Kidney (tissue), 14 donors: Measurements from ENCODE around the gene MTRR. TPM values are rescaled to one million over a fixed set of nuclear protein-coding genes. Genes with fewer than 3 reads are reported as not detected.

Source experiments
- DNase-seq, 5 donors: peaks; one replicate each; pipeline ENCODE4 v3.0.0-alpha.2; 2013 to 2020
- FAIRE-seq: peaks from 2 replicates; lab custom pipeline; 2012; peaks lifted over from hg19 to GRCh38; lab: Jason Lieb, UNC
- H3K27ac ChIP-seq, 2 donors: one replicate each; pipeline ENCODE4 v1.7.0; 2013; ENCODE audit warnings: low read depth in 2 of 2, low read length in 2 of 2, inconsistent platforms in 1 of 2
- H3K27me3 ChIP-seq: one replicate; pipeline ENCODE4 v1.7.1; 2013; ENCODE audit warnings: low read length, inconsistent platforms; ENCODE audit not compliant: control insufficient read depth, insufficient read depth
- H3K36me3 ChIP-seq, 3 donors: one replicate each; pipeline versions ENCODE4 v1.7.0 to v1.7.1; 2013; ENCODE audit warnings: low read length in 3 of 3, control low read depth in 1 of 3, inconsistent platforms in 1 of 3; ENCODE audit not compliant: insufficient read depth in 3 of 3, control insufficient read depth in 2 of 3
- H3K4me1 ChIP-seq, 3 donors: one replicate each; pipeline versions ENCODE4 v1.7.0 to v1.7.1; 2013; ENCODE audit warnings: low read length in 3 of 3, inconsistent platforms in 1 of 3, low read depth in 1 of 3; ENCODE audit not compliant: control insufficient read depth in 2 of 3, insufficient read depth in 2 of 3
- H3K4me3 ChIP-seq, 3 donors: one replicate each; pipeline versions ENCODE4 v1.7.0 to v1.8.1; 2013; ENCODE audit warnings: low read length in 3 of 3, control low read depth in 1 of 3, inconsistent platforms in 1 of 3
- H3K9ac ChIP-seq, 3 donors: one replicate each; pipeline versions ENCODE4 v1.7.0 to v1.7.1; 2013; ENCODE audit warnings: low read length in 3 of 3, control low read depth in 1 of 3, inconsistent platforms in 1 of 3
- H3K9me3 ChIP-seq, 3 donors: one replicate each; pipeline versions ENCODE4 v1.7.0 to v1.7.1; 2013; ENCODE audit warnings: low read length in 3 of 3, control low read depth in 1 of 3, inconsistent platforms in 1 of 3; ENCODE audit not compliant: control insufficient read depth in 2 of 3, insufficient read depth in 1 of 3
- CTCF ChIP-seq: IDR thresholded peaks from 3 replicates; pipeline ENCODE4 v1.5.1; 2012; ENCODE audit warnings: mild to moderate bottlenecking, moderate library complexity, borderline replicate concordance; ENCODE audit not compliant: insufficient read depth; ENCODE audit errors: extremely low read depth
- intact Hi-C: fragments of 100-400 bp; cut with DNase I; formaldehyde crosslinking; loops from one replicate; pipeline ENCODE4 v1.11.1; 2022
- polyA plus RNA-seq: library from polyadenylated mRNA; stranded (reverse); fragments of 350-450 nt; fragmentation: Illumina TruSeq; extraction: RNeasy Lipid Tissue Mini Kit (QIAGEN cat#74804); gene quantifications from one replicate; pipeline ENCODE4 v1.2.3, GENCODE V29; 2014; ENCODE audit warnings: low read depth, low replicate concordance; ENCODE audit not compliant: insufficient read depth
- total RNA-seq: library from RNA; stranded (reverse); fragmentation: NEBNext Ultra II Directional; extraction: Animal tissue kit (Norgen Biotek cat#: 25700); gene quantifications from one replicate; pipeline ENCODE4 v1.2.1, GENCODE V29; 2021
- donor health status: control.
- donor health status: control.
- donor health status: control.
- donor health status: control.
- donor health status: control.
- donor health status: DM: yes; HTN: yes; CAD: no.
- donor health status: Normal renal cell carcinoma (clear cell type).

MTRR gene
- total and polyA plus RNA-seq, 2 donors from 2014 or later: 19.6 to 75.8 TPM

- no peaks in the 10 kb centered on the region for H3K36me3 ChIP-seq
- peak within 1 kb of the TSS; percentile 41 to 66 (median 55) for H3K4me3 ChIP-seq
- TF ChIP-seq CTCF: peak; percentile 41
- H3K27me3 ChIP-seq: no peaks in the 10 kb centered on the region
- peak; percentile 90 to 94 (median 91) for DNase-seq
- H3K4me1 ChIP-seq: peaks cover 0 to 8% (median 6%) of the 10 kb centered on the region in 3 donors
- no peaks in the 10 kb centered on the region for H3K9me3 ChIP-seq
- peak within 1 kb of the TSS in 1 of 2 donors; percentile 14 for H3K27ac ChIP-seq
- H3K9ac ChIP-seq: peak within 1 kb of the TSS in 1 of 3 donors; percentile 37
- FAIRE-seq: no peak
- intact Hi-C loops: no loop called here
These were observed 18.3 kb upstream of the MTRR start, which contains the start of gene CFAP90 for GRCh38 chr5:7850395-7851239. CFAP90 (minus strand) TSS chr5:7851133; CDS start chr5:7851021, 112 bp downstream.

GRCh38 chr5:7851240-7851592 lies 17.7 kb upstream of the MTRR start:
- H3K4me1 ChIP-seq: peaks cover 0 to 8% (median 6%) of the 10 kb centered on the region in 3 donors
- no peak overlapping the region for H3K9ac ChIP-seq
- intact Hi-C loops: no loop called here
- no peaks in the 10 kb centered on the region for H3K27me3 ChIP-seq
- H3K36me3 ChIP-seq: no peaks in the 10 kb centered on the region
- H3K9me3 ChIP-seq: no peaks in the 10 kb centered on the region
- no peak for FAIRE-seq
- peak overlapping the region; percentile 34 to 66 (median 51) for H3K4me3 ChIP-seq
- no peak for DNase-seq
- no peak for TF ChIP-seq CTCF
- peak overlapping the region in 1 of 2 donors; percentile 14 for H3K27ac ChIP-seq

GRCh38 chr5:7851617-7852289 lies 17.2 kb upstream of the MTRR start:
- Histone ChIP-seq H3K4me3 (peak overlapping the region; percentile 34 to 66 (median 51)), H3K9ac (no peak overlapping the region), H3K36me3 (no peaks in the 10 kb centered on the region), H3K4me1 (peaks cover 0 to 8% (median 6%) of the 10 kb centered on the region in 3 donors), H3K27ac (no peak overlapping the region), H3K9me3 (no peaks in the 10 kb centered on the region), H3K27me3 (no peaks in the 10 kb centered on the region)
- intact Hi-C loops: no loop called here
- TF ChIP-seq CTCF: no peak
- DNase-seq (no peak), FAIRE-seq (no peak)
